Hepatocyte (in vitro differentiated cells): ENCODE data around the gene DGKG.

ENCODE experiments used
- EZH2 ChIP-seq: fragments of 200-600 bp; sonication (generic); IDR thresholded peaks from 2 replicates; pipeline ENCODE4 v1.6.1; 2016; ENCODE audit warnings: antibody characterized with exemption, mild to moderate bottlenecking, borderline replicate concordance
- EZH2phosphoT487 ChIP-seq: fragments of 200-600 bp; sonication (generic); IDR thresholded peaks from one replicate; pipeline ENCODE4 v1.6.1; 2018; ENCODE audit warnings: antibody characterized with exemption, mild to moderate bottlenecking, low read depth, moderate library complexity; ENCODE audit not compliant: unreplicated experiment, severe bottlenecking
- TF ChIP-seq, protein P1 (sequence below): fragments of 200-600 bp; sonication (generic); IDR thresholded peaks from 2 replicates; pipeline ENCODE4 v1.5.1; 2016; ENCODE audit warnings: antibody characterized with exemption, mild to moderate bottlenecking; ENCODE audit not compliant: poor library complexity

- TF ChIP-seq, protein P1, sequence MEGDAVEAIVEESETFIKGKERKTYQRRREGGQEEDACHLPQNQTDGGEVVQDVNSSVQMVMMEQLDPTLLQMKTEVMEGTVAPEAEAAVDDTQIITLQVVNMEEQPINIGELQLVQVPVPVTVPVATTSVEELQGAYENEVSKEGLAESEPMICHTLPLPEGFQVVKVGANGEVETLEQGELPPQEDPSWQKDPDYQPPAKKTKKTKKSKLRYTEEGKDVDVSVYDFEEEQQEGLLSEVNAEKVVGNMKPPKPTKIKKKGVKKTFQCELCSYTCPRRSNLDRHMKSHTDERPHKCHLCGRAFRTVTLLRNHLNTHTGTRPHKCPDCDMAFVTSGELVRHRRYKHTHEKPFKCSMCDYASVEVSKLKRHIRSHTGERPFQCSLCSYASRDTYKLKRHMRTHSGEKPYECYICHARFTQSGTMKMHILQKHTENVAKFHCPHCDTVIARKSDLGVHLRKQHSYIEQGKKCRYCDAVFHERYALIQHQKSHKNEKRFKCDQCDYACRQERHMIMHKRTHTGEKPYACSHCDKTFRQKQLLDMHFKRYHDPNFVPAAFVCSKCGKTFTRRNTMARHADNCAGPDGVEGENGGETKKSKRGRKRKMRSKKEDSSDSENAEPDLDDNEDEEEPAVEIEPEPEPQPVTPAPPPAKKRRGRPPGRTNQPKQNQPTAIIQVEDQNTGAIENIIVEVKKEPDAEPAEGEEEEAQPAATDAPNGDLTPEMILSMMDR, result no peak
- TF ChIP-seq EZH2, result no peak
- no peak for TF ChIP-seq EZH2phosphoT487
These were observed 147.4 kb downstream of the DGKG start for GRCh38 chr3:186214670-186215069.
